GM21786 (cell line): ENCODE measurements around the gene PCDH7.

Source experiments
- ATAC-seq: cut with Tn5 transposase; IDR thresholded peaks from one replicate; pipeline ENCODE4 v1.9.1; 2021; ENCODE audit not compliant: unreplicated experiment

The PCDH7 gene

GRCh38 chr4:30776921-30777415 lies 56.8 kb downstream of the PCDH7 start:
- ATAC-seq: no peak
